Mammary epithelial cell (primary cell): ENCODE results near the gene DDHD1.

ENCODE experiments used
- CTCF ChIP-seq, 2 donors: IDR thresholded peaks in 1 of 2; conservative IDR thresholded peaks in 1 of 2; 2 replicates each; pipeline ENCODE4 v1.5.1; 2011 to 2012; ENCODE audit warnings: inconsistent platforms in 2 of 2, low read length in 2 of 2, mild to moderate bottlenecking in 2 of 2, control low read depth in 1 of 2, low read depth in 1 of 2; ENCODE audit not compliant: insufficient read depth in 1 of 2; ENCODE audit errors: extremely low read depth in 1 of 2
- EZH2 ChIP-seq: IDR thresholded peaks from 2 replicates; pipeline ENCODE4 v1.6.1; 2012; ENCODE audit warnings: low read length, inconsistent platforms, borderline replicate concordance

DNA sequence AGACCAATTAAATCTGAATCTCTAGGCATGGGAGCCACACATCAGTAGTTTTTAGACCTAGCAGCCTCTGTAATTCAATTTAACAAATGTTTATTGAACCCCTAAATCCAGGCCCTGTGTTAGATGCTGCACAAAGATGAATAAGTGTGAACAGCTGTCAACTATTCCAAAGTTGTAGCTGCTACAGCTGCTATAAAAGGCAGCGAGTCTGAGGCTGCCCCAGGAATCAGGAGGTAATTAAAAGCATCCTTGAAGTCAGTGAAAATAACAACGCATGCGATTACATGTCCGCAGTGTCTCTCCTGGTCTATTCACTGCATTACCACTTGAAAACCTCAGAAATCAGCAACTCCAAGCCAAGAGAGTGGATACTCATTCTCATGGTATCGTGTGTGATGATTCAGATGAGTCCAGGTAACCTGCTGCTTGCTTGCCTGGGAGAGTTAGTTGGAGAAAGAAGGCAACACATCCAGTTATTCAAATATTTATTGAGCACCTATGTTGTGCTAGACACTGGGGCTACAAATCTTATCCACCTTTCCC lies 34.9 kb upstream of the DDHD1 start:
- TF ChIP-seq CTCF (conservative IDR thresholded peaks at IDR 0.05 in 1 of 2, IDR thresholded peaks at IDR 0.05 in 1 of 2; ENCODE audit: extremely low read depth in 1 of 2, insufficient read depth in 1 of 2, low read depth in 1 of 2, low read length in 2 of 2) = no peak
- no peak for TF ChIP-seq EZH2
